ENCODE data around the gene FNDC8.

DNA sequence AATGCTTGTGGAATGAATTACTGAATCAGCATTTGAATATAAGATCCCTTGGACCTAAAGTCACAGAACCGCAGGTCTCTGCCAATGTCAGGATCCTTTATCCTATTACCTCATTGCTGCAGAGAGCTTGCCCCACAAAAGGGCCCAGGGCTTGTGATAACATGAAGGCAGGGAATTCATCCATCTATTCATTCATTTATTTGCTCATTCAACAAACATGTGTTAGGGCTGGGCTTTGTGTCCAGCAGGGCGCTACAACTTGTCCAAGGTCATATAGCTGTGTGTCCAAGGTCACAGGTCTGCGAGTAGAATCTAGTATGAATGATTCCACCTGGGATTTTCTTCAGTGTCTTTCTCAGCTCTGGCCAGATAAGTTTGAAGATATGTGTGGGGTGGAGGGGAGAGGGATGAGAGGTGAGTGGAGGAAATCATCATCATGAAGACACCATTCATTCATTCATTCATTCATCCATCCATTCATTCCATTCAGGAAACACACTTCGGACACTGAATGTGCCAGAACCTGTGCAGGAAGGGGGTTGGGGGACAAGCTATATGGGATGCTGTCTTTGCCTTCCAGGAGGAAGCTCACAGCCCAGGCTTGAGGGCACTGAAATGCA is 24.9 kb downstream of the FNDC8 start:
- TF ChIP-seq, protein P1, sequence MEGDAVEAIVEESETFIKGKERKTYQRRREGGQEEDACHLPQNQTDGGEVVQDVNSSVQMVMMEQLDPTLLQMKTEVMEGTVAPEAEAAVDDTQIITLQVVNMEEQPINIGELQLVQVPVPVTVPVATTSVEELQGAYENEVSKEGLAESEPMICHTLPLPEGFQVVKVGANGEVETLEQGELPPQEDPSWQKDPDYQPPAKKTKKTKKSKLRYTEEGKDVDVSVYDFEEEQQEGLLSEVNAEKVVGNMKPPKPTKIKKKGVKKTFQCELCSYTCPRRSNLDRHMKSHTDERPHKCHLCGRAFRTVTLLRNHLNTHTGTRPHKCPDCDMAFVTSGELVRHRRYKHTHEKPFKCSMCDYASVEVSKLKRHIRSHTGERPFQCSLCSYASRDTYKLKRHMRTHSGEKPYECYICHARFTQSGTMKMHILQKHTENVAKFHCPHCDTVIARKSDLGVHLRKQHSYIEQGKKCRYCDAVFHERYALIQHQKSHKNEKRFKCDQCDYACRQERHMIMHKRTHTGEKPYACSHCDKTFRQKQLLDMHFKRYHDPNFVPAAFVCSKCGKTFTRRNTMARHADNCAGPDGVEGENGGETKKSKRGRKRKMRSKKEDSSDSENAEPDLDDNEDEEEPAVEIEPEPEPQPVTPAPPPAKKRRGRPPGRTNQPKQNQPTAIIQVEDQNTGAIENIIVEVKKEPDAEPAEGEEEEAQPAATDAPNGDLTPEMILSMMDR (IDR thresholded peaks at IDR 0.05 in 8 of 11, conservative IDR thresholded peaks at IDR 0.05 in 3 of 11): no peak
- TF ChIP-seq POLR2A (IDR thresholded peaks at IDR 0.05) (no peak), POLR2AphosphoS5 (IDR thresholded peaks at IDR 0.05) (no peak)

All from spleen (tissue), 7 donors.